Measurements from ENCODE around the gene PRMT5.

DNA sequence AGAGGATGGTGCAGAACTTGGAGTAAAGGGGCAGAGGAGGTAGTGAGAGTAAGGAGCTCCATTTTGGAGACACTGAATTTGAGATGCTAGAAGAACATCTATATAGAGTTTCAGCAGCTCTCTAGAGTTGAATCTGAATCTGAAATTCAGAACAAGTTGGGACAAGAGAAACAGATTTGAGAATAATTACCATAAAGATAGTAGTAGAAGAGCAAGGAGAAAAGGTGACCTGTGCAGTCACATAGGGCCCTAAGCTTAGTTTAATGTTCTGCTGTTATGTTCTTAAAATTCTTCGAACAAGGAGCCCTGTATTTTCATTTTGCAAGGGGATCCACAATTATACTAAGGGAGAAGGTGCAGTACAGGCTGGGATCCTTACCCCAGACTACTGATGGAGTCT is 38.8 kb downstream of the PRMT5 start:
- TF ChIP-seq, protein P1, sequence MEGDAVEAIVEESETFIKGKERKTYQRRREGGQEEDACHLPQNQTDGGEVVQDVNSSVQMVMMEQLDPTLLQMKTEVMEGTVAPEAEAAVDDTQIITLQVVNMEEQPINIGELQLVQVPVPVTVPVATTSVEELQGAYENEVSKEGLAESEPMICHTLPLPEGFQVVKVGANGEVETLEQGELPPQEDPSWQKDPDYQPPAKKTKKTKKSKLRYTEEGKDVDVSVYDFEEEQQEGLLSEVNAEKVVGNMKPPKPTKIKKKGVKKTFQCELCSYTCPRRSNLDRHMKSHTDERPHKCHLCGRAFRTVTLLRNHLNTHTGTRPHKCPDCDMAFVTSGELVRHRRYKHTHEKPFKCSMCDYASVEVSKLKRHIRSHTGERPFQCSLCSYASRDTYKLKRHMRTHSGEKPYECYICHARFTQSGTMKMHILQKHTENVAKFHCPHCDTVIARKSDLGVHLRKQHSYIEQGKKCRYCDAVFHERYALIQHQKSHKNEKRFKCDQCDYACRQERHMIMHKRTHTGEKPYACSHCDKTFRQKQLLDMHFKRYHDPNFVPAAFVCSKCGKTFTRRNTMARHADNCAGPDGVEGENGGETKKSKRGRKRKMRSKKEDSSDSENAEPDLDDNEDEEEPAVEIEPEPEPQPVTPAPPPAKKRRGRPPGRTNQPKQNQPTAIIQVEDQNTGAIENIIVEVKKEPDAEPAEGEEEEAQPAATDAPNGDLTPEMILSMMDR (conservative IDR thresholded peaks at IDR 0.05; ENCODE audit: low read depth, low read length), result no peak
- TF ChIP-seq EZH2phosphoT487 (IDR thresholded peaks at IDR 0.05; ENCODE audit: borderline replicate concordance, low read length) (no peak), EZH2 (IDR thresholded peaks at IDR 0.05; ENCODE audit: low read length, unreplicated experiment) (no peak)
